Bone marrow (tissue), 2 donors: ENCODE data around the gene CTSV.
"Not testable (repeated sequence)": the region's sequence is repeated elsewhere in the genome, so short reads cannot be mapped to it uniquely, and the experiment has no call there.

Source experiments
- DNase-seq, 2 donors: peaks; one replicate each; lab custom pipeline; 2025; lab: John Stamatoyannopoulos, UW

Gene CTSV

GRCh38 chr9:97041898-97042297, 3.0 kb upstream of the CTSV start:
- no peak for DNase-seq

GRCh38 chr9:97039514-97039860, 545 bp upstream of the CTSV start:
- no peak for DNase-seq

GRCh38 chr9:97023505-97023904, 15.4 kb downstream of the CTSV start:
- not testable (repeated sequence) for DNase-seq

- DNase-seq = peak; percentile 56 to 59
Measured at GRCh38 chr9:97013151-97014132, 25.5 kb downstream of the CTSV start.

GRCh38 chr9:97012617-97013016, 26.3 kb downstream of the CTSV start:
- not testable (repeated sequence) for DNase-seq

- DNase-seq = not testable (repeated sequence)
Measured at GRCh38 chr9:97002195-97002594, 36.7 kb downstream of the CTSV start.

- not testable (repeated sequence) for DNase-seq
Measured at GRCh38 chr9:97001338-97001737, 37.6 kb downstream of the CTSV start.

- DNase-seq = not testable (repeated sequence)
Measured at GRCh38 chr9:97000139-97000787, 38.7 kb downstream of the CTSV start.

GRCh38 chr9:96999733-97000132, 39.2 kb downstream of the CTSV start:
- not testable (repeated sequence) for DNase-seq

GRCh38 chr9:96997009-96997701, 41.8 kb downstream of the CTSV start:
- not testable (repeated sequence) for DNase-seq

GRCh38 chr9:96994531-96995016, 44.4 kb downstream of the CTSV start:
- DNase-seq = not testable (repeated sequence)

- not testable (repeated sequence) for DNase-seq
Measured at GRCh38 chr9:96992303-96992702, 46.6 kb downstream of the CTSV start.

- not testable (repeated sequence) for DNase-seq
Measured at GRCh38 chr9:96989747-96990318, 49.1 kb downstream of the CTSV start.

GRCh38 chr9:96984887-96985286, 54.1 kb downstream of the CTSV start:
- DNase-seq = not testable (repeated sequence)

- DNase-seq = not testable (repeated sequence)
Measured at GRCh38 chr9:96984139-96984538, 54.8 kb downstream of the CTSV start.

GRCh38 chr9:96983496-96984122, 55.3 kb downstream of the CTSV start:
- DNase-seq = not testable (repeated sequence)
